Natural killer cell (primary cell): ENCODE measurements around the gene PDE4DIP. TPM values are rescaled to one million over a fixed set of nuclear protein-coding genes. Genes with fewer than 3 reads are reported as not detected.
"Not testable (repeated sequence)": the region's sequence is repeated elsewhere in the genome, so short reads cannot be mapped to it uniquely, and the experiment has no call there.

Experiments
- ATAC-seq, 3 donors: fragments of 150-1000 bp in 2 of 3; fragments of 200-7000 bp in 1 of 3; cut with Tn5 transposase; 1 replicate in 1 of 3; 2 replicates in 2 of 3; pipeline ENCODE4 v1.10.0; 2021; ENCODE audit warnings: mild to moderate bottlenecking in 2 of 3, moderate library complexity in 2 of 3
- DNase-seq, 2 donors: peaks; one replicate each; pipeline versions ENCODE4 v3.0.0 to v3.0.0-alpha.2; 2013 to 2021; ENCODE audit warnings: mixed read lengths in 1 of 2
- H3K27ac ChIP-seq: one replicate; pipeline ENCODE4 v1.5.1; 2013; ENCODE audit warnings: mild to moderate bottlenecking, low read length
- H3K27me3 ChIP-seq: one replicate; pipeline ENCODE4 v1.6.1; 2013; ENCODE audit warnings: low read length; ENCODE audit not compliant: control insufficient read depth, insufficient read depth
- H3K36me3 ChIP-seq: one replicate; pipeline ENCODE4 v1.6.1; 2013; ENCODE audit warnings: low read length; ENCODE audit not compliant: control insufficient read depth, insufficient read depth
- H3K4me1 ChIP-seq: one replicate; pipeline ENCODE4 v1.6.1; 2013; ENCODE audit warnings: low read length; ENCODE audit not compliant: control insufficient read depth, insufficient read depth
- H3K4me3 ChIP-seq: one replicate; pipeline ENCODE4 v1.5.1; 2013; ENCODE audit warnings: low read length
- H3K9me3 ChIP-seq: one replicate; pipeline ENCODE4 v1.6.1; 2013; ENCODE audit warnings: low read length; ENCODE audit not compliant: control insufficient read depth, insufficient read depth
- H3K27ac Mint-ChIP-seq, 2 donors: one replicate each; pipeline ENCODE4 v1.8.0; 2022; ENCODE audit warnings: mild to moderate bottlenecking in 2 of 2, mixed read lengths in 2 of 2, moderate library complexity in 1 of 2
- H3K27me3 Mint-ChIP-seq, 2 donors: one replicate each; pipeline ENCODE4 v1.8.0; 2022; ENCODE audit warnings: low read depth in 2 of 2, mixed read lengths in 2 of 2
- H3K36me3 Mint-ChIP-seq: one replicate; pipeline ENCODE4 v1.8.0; 2022; ENCODE audit warnings: mixed read lengths
- H3K4me1 Mint-ChIP-seq, 2 donors: one replicate each; pipeline ENCODE4 v1.8.0; 2022; ENCODE audit warnings: mixed read lengths in 2 of 2
- H3K4me3 Mint-ChIP-seq: one replicate; pipeline ENCODE4 v1.8.0; 2022; ENCODE audit warnings: mild to moderate bottlenecking, moderate library complexity, mixed read lengths
- H3K9me3 Mint-ChIP-seq, 2 donors: one replicate each; pipeline ENCODE4 v1.8.0; 2022; ENCODE audit warnings: mixed read lengths in 2 of 2
- WGBS: methylation state at CpG from one replicate; pipeline ENCODE4 v1.1.7; 2013; ENCODE audit warnings: missing lambda C conversion rate; ENCODE audit not compliant: insufficient coverage; 5-methylcytosine and 5-hydroxymethylcytosine counted together
- intact Hi-C: fragments of 100-400 bp; cut with micrococcal nuclease; formaldehyde crosslinking; loops from one replicate; pipeline ENCODE4 v1.14.2; 2022
- total RNA-seq, 4 donors: library from RNA; stranded (reverse); fragments of 120-200 nt in 1 of 4; gene quantifications; one replicate each; pipeline versions ENCODE4 v1.2.3 to v1.2.4, GENCODE V29; 2013 to 2022

PDE4DIP gene
- total RNA-seq, 3 donors from 2014 or later (not counting 1 experiment from before 2014, with no cell fraction given): 13.1 to 23.4 (median 17.5) TPM

GRCh38 chr1:148996449-148997224, 152.4 kb downstream of the PDE4DIP start:
- 50% methylated on average over 2 of the region's 5 CpGs for WGBS
- H3K4me3 Mint-ChIP-seq, H3K27ac ChIP-seq, H3K27ac Mint-ChIP-seq, DNase-seq, H3K36me3 ChIP-seq, H3K4me3 ChIP-seq, H3K27me3 ChIP-seq, intact Hi-C loops, H3K9me3 ChIP-seq, H3K4me1 ChIP-seq, H3K4me1 Mint-ChIP-seq, H3K9me3 Mint-ChIP-seq, H3K27me3 Mint-ChIP-seq, ATAC-seq, H3K36me3 Mint-ChIP-seq: not testable (repeated sequence)

- H3K4me1 ChIP-seq, intact Hi-C loops, H3K27me3 ChIP-seq, H3K27ac Mint-ChIP-seq, H3K4me1 Mint-ChIP-seq, H3K36me3 ChIP-seq, H3K9me3 Mint-ChIP-seq, H3K4me3 ChIP-seq, H3K27ac ChIP-seq, DNase-seq, H3K36me3 Mint-ChIP-seq, H3K9me3 ChIP-seq, H3K4me3 Mint-ChIP-seq, ATAC-seq, H3K27me3 Mint-ChIP-seq: not testable (repeated sequence)
- no CpG with 5 or more reads among the region's 6 CpGs for WGBS
Observed at GRCh38 chr1:148997405-148997804, 153.2 kb downstream of the PDE4DIP start.

GRCh38 chr1:149002664-149003063, 158.4 kb downstream of the PDE4DIP start:
- H3K4me3 ChIP-seq, H3K4me3 Mint-ChIP-seq, intact Hi-C loops, H3K27me3 ChIP-seq, H3K9me3 Mint-ChIP-seq, H3K9me3 ChIP-seq, DNase-seq, H3K27ac ChIP-seq, ATAC-seq, H3K4me1 ChIP-seq, H3K36me3 Mint-ChIP-seq, H3K27ac Mint-ChIP-seq, H3K36me3 ChIP-seq, H3K4me1 Mint-ChIP-seq, H3K27me3 Mint-ChIP-seq: not testable (repeated sequence)
- WGBS: no CpG with 5 or more reads among the region's 8 CpGs

GRCh38 chr1:149008326-149008725, 164.1 kb downstream of the PDE4DIP start:
- H3K9me3 Mint-ChIP-seq, H3K4me3 ChIP-seq, H3K27ac Mint-ChIP-seq, H3K27me3 Mint-ChIP-seq, H3K4me3 Mint-ChIP-seq, H3K4me1 Mint-ChIP-seq, DNase-seq, H3K4me1 ChIP-seq, intact Hi-C loops, H3K36me3 Mint-ChIP-seq, H3K9me3 ChIP-seq, H3K36me3 ChIP-seq, ATAC-seq, H3K27me3 ChIP-seq, H3K27ac ChIP-seq: not testable (repeated sequence)
- WGBS: no CpG with 5 or more reads among the region's 4 CpGs

- DNase-seq, H3K27ac ChIP-seq, intact Hi-C loops, H3K27me3 ChIP-seq, H3K27ac Mint-ChIP-seq, H3K4me3 Mint-ChIP-seq, H3K36me3 Mint-ChIP-seq, ATAC-seq, H3K4me1 Mint-ChIP-seq, H3K36me3 ChIP-seq, H3K9me3 Mint-ChIP-seq, H3K27me3 Mint-ChIP-seq, H3K9me3 ChIP-seq, H3K4me3 ChIP-seq, H3K4me1 ChIP-seq: not testable (repeated sequence)
- no CpG with 5 or more reads among the region's 2 CpGs for WGBS
Observed at GRCh38 chr1:149008769-149009168, 164.5 kb downstream of the PDE4DIP start.

- H3K9me3 ChIP-seq, intact Hi-C loops, H3K4me1 Mint-ChIP-seq, H3K4me3 Mint-ChIP-seq, H3K36me3 Mint-ChIP-seq, DNase-seq, ATAC-seq, H3K27ac Mint-ChIP-seq, H3K36me3 ChIP-seq, H3K27ac ChIP-seq, H3K4me1 ChIP-seq, H3K4me3 ChIP-seq, H3K27me3 Mint-ChIP-seq, H3K27me3 ChIP-seq, H3K9me3 Mint-ChIP-seq: not testable (repeated sequence)
- WGBS: 75% methylated on average over 2 of the region's 3 CpGs
Observed at GRCh38 chr1:149009761-149010160, 165.5 kb downstream of the PDE4DIP start.

GRCh38 chr1:149012599-149012998, 168.4 kb downstream of the PDE4DIP start:
- H3K36me3 Mint-ChIP-seq, H3K27me3 ChIP-seq, H3K27ac Mint-ChIP-seq, H3K27ac ChIP-seq, H3K27me3 Mint-ChIP-seq, H3K36me3 ChIP-seq, DNase-seq, H3K4me3 Mint-ChIP-seq, ATAC-seq, H3K4me1 Mint-ChIP-seq, H3K9me3 ChIP-seq, intact Hi-C loops, H3K9me3 Mint-ChIP-seq, H3K4me3 ChIP-seq, H3K4me1 ChIP-seq: not testable (repeated sequence)
- WGBS: no CpG with 5 or more reads among the region's 5 CpGs

GRCh38 chr1:149013513-149013912, 169.3 kb downstream of the PDE4DIP start:
- H3K27me3 ChIP-seq, H3K9me3 ChIP-seq, H3K36me3 Mint-ChIP-seq, H3K4me3 Mint-ChIP-seq, H3K27ac ChIP-seq, intact Hi-C loops, H3K4me1 ChIP-seq, H3K27ac Mint-ChIP-seq, ATAC-seq, H3K4me3 ChIP-seq, H3K9me3 Mint-ChIP-seq, DNase-seq, H3K4me1 Mint-ChIP-seq, H3K36me3 ChIP-seq, H3K27me3 Mint-ChIP-seq: not testable (repeated sequence)
- WGBS: 24% methylated on average over 4 of the region's 4 CpGs
